Thyroid gland (tissue), 4 donors: ENCODE results near the gene NLGN1.

Experiments used
- CTCF ChIP-seq, 6 experiments: fragments of 200-600 bp in 3 of 6; fragments of 450-650 bp in 3 of 6; sonication (generic) in 3 of 6; IDR thresholded peaks; one replicate each; pipeline ENCODE4 v1.5.1; 2016 to 2019; ENCODE audit warnings: antibody characterized with exemption in 6 of 6, mild to moderate bottlenecking in 2 of 6, inconsistent platforms in 1 of 6, moderate library complexity in 1 of 6
- POLR2A ChIP-seq, 2 donors: fragments of 450-650 bp; IDR thresholded peaks; one replicate each; pipeline ENCODE4 v1.6.1; 2017; ENCODE audit warnings: antibody characterized with exemption in 2 of 2, mild to moderate bottlenecking in 2 of 2, moderate library complexity in 1 of 2

- TF ChIP-seq CTCF (IDR thresholded peaks at IDR 0.05) = no peak
- TF ChIP-seq POLR2A (IDR thresholded peaks at IDR 0.05) = no peak
Measured at GRCh38 chr3:173846584-173846983, 449.0 kb downstream of the NLGN1 start.
